Vagina (tissue), 2 donors: Measurements from ENCODE around the gene MTFMT.

Experiments used
- CTCF ChIP-seq, 3 experiments: fragments of 450-650 bp in 2 of 3; fragments of 200-600 bp in 1 of 3; sonication (generic) in 1 of 3; IDR thresholded peaks; one replicate each; pipeline ENCODE4 v1.5.1; 2017 to 2019; ENCODE audit warnings: antibody characterized with exemption in 3 of 3, mild to moderate bottlenecking in 2 of 3, moderate library complexity in 2 of 3
- POLR2A ChIP-seq, 2 donors: fragments of 450-650 bp; IDR thresholded peaks; one replicate each; pipeline ENCODE4 v1.6.1; 2017; ENCODE audit warnings: antibody characterized with exemption in 2 of 2, mild to moderate bottlenecking in 2 of 2, moderate library complexity in 2 of 2
- POLR2AphosphoS5 ChIP-seq, 2 donors: sonication (generic); formaldehyde crosslinking; IDR thresholded peaks; one replicate each; pipeline ENCODE4 v1.9.0; 2017; ENCODE audit warnings: antibody characterized with exemption in 2 of 2, mild to moderate bottlenecking in 2 of 2, low read depth in 1 of 2; ENCODE audit not compliant: insufficient read depth in 1 of 2

- TF ChIP-seq CTCF (IDR thresholded peaks at IDR 0.05) (no peak), POLR2A (IDR thresholded peaks at IDR 0.05) (no peak), POLR2AphosphoS5 (IDR thresholded peaks at IDR 0.05; ENCODE audit: insufficient read depth in 1 of 2, low read depth in 1 of 2) (no peak)
Observed at GRCh38 chr15:65028338-65028737, 1.1 kb downstream of the MTFMT start.
